HG03432 (cell line): ENCODE measurements around the gene ACOT7.
"Not testable (repeated sequence)": the region's sequence is repeated elsewhere in the genome, so short reads cannot be mapped to it uniquely, and the experiment has no call there.

Source experiments
- ATAC-seq: cut with Tn5 transposase; IDR thresholded peaks from one replicate; pipeline ENCODE4 v1.9.1; 2021; ENCODE audit warnings: mild to moderate bottlenecking, moderate library complexity; ENCODE audit not compliant: unreplicated experiment

Gene ACOT7

DNA sequence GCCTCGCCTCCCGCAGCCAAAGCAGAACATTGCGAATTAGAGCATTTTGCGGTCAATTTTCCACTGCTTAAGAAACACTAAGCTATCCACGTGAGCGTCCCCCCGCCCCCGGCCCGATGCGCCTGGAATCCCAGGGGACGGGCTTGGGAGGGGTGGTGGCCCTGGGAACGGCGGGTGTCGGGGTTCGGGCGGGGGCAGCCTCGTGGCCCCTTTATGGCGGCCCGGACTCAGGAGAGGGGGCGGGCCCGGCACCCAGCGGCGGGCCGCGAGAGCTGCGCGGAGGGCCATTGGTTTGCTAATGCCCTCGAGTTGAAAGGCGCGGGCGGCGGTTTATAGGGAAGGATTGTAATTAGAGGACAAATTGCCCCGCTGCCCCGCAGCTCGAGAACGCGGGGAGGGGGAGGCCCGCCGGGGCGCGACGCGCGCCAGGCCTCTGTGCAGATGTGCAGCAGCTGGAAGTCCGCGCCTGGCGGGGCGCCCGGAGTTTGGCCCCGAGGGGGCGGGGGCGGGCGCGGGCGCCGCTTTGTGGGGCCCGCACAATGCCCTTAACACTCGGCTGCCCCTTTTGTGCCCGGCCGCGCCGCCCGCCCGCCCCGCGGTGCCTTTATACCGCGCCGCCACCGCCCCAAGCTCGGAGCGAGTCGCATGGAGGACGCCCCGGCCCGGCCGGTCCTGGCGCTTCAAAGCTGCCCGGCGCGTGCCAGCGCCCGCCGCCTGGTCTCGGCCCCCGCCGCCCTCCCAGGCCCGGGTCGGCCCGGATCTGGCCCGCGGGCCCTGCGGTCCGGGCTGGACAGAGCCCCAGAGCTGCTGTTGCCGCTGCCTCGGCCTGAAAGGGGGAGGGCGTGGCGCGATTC lies 151.5 kb downstream of the ACOT7 start:
- no peak for ATAC-seq

DNA sequence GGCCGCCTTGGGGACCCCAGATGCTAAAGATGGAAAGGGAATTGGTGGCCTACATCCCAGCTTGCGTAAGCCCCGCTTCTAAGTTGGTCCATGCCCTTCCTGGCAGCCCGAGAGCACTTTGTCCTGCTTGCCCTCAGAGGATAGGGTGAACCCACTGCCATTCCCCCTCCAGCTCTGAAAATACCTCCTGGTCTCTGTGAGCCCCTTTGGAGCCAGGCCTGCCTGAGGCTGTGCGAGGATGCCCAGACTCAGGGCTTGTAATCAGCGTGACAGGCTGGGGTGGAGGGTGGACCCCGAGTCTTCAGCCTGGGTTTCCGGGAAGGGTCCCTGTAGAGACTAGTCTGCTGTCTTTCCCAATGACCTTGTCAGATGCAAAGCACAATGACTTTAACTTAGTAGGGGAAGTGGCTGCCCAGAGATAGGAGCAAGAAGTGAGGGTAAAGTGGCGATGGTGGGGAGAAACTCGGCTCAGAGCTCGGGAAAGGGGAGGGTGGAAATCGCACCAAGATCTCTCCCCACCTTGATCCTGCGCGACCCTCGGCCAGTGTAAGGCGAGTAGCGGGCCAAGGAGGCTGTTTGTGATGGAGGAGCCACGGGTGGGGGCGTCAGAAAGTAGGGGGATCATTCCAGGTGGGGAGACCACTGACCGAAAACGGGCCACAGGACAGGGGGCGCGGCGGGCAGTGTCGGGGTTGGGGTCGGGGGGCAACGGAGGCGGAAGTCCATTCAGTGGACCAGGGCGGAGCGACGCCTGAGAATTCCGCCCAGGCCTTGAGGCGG lies 152.3 kb downstream of the ACOT7 start:
- no peak for ATAC-seq

DNA sequence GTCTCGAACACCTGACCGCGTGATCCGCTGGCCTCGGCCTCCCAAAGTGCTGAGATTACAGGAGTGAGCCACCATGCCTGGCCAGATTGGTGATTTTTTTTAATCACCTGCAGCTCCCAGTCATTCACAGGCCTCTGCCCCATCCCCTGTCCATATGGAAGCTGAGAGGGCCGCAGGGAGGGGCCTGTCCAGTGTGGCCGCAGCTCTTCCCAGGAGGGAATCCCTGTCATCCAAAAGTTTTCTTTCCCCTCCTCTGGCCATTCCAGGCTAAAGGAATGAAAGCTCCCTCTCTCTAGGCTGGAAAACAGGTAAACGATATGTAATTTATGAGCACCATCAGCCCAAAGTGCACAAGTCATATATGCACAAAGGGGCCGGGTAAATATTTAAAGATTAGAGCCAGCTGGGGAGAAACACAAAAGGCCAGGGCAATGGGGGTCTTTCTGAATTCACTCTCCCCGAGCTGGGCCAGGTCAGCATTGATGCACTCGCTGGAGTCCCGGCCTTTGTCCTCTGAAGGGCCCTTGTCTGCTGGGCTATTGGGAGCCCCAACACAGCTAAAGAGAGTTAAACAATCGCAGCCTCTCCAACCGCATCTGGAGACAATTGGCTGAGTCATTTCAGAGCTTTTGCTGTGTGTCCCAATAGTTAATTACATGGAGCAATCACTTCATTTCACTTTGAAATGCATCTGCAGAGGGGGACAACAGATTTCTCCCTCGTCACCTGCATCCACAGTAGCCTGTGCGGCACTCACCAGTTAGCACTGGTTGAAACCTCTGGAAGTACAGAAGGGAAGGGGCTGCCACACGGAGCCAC lies 153.4 kb downstream of the ACOT7 start:
- ATAC-seq: no peak

DNA sequence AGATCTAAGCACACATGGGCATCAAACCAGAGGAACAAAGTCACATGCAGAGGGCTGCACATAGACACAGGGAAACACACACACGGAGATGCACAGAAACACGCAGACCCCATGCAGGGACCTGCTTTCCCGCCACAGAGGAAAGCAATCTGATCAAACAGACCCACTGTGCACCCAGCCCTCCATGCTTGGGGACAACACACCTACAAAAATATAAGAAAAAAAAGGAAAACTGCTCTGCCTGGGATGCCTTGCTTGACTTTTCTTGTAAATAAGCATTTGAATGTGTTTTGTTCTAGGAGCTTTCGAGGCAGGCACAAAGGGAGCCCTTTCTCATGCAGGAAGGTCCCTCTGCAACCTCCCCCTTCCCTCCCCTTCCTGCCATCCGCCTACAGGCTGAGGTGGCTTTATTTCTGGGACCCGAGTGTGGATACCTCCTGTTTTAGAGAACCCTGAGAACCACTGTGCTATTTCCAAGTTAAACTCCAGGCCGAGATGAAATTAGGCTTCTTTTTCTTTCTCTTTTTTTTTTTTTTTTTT lies 154.3 kb downstream of the ACOT7 start:
- no peak for ATAC-seq

DNA sequence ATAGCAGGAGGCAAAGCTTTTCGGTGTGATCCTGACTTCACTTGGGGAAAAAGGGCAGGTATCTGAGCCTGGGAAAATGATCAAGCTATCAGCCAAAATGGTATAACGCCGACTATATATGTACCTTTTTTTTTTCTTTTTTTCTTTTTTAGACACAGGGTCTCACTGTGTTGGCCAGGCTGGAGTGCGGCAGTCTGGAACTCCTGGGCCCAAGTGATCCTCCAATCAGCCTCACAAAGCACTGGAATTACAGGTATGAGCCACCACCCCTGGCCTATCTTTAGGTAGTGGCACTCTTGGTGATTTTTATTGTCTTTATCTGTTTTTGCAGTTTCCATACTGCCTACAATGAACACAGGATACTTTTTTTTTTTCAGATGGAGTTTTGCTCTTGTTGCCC lies 156.5 kb downstream of the ACOT7 start:
- ATAC-seq: no peak

DNA sequence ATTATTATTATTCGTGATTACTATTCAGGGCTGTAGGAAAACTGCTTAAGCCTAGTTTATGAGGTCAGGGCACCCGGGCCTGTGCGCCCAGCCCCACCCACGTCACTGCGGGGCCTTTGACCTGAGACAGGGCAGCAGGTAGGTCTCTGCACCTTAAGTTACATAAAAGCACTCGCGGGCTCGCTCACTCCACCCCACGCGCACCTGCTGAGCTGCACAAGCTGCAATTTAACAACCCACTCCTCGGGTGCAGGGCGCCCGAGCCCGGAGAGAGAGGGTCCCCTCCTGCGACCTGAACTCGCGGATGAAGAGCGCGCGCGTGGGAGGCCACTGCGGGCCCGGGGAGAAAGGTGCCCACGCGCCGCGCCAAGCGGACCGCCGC lies 158.3 kb downstream of the ACOT7 start:
- ATAC-seq: no peak

DNA sequence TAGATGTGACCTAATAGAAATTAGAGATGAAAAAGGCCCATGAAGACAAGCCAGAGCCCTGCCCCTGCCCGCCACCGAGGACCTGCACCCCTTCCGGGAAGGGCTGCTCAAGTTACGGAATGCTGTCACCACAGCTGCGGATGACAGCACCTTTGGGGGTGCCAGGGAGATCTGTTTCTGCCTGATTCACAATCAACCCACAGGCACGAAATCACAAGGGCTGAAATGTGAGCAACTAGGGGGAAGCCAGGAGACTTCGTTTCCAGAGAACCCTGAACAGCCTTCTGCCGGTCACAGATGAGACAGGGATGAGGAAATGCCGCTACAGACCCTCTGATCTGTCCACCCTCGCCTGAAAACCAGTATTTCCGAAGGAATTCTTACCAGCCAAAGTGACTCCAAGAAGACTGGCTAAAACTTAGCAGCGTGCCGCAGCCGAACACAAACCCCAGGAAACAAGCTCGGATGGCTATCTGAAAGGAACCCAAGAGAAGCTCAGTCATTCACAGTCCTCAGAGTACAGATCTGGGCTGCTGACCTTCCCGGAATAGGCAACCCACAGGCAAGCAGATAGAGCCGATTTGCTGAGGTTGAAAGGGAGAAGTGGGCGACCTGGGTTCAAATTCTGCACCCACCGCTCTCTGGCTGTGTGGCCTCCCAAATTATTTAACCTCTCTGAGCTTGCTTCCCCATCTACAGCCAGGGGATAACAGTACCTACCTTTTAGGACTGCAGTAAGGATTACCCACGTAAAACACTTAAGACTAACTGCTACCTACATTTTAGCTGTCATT lies 158.9 kb downstream of the ACOT7 start:
- ATAC-seq: no peak

DNA sequence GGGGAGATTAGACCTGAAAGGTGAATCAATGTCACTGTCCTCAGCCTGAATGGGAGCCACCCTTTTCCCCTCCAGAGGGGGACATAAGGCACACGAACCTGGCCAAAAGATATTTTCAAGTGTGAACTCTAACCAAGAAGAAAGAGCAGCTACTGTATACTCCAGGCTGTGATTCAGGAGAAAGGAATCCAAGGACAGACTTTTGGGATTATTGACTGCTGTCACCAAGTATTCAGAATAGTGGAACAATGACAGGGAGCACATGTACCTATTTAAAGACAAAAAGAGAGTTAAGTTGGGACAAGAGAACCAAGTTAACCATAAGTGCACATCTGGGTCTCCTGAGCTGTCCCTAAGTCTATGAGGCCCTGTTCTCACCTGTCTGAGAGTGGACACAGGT lies 160.2 kb downstream of the ACOT7 start:
- no peak for ATAC-seq

DNA sequence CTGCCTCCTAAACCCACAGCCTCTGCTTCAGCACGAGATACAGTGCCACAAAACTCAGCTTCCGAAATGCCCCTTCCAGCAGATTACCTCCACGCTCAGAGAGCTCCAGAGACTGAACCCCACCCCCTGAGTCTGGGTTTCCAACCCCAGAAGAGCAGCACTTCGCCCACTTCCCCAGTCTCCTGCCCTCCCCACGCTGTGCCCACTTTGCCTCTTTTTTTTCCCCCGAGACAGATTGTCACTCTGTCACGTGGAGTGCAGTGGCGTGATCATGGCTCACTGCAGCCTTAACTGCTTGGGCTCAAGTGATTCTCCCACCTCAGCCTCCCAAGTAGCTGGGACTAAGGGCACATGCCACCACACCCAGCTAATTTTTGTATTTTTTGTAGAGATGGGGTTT lies 167.9 kb downstream of the ACOT7 start:
- no peak for ATAC-seq

DNA sequence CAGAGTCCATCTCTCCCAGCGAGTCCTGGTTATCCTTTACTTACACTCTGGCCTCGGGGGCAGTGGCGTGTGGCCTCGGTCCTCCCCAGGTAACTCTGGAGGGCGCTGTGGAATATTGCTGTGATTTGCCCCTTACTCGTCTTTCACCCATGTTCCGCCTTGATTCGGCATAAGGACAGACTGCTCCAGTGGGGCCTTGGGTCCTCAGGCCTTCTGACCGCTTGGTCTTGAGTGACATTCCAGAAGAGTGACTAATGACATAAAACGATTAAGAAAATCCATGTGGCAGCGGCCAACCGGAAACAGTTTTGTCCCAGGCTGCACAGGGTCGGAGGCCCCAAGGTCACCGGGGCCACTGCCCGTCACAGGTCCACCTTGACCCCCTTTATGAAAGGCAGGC lies 168.8 kb downstream of the ACOT7 start:
- ATAC-seq: no peak

DNA sequence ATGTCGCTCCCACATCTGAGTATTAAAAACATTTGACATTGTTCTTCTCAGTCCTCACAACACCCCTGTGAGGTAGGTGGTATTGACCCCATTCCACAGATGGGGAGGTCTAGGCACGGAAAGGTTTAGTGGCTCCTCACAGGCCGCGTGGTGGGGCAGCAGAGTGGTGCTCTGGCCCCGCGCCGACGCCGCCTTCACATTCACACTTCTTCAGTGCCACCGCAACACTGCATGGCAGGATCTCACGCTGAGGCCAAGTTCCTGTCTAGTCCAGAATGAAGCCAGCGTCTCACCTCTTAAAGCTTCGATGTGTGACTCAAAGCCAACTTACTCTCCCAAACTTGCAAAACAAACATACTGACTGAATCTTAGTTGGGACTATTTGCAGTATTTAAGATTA lies 169.9 kb downstream of the ACOT7 start:
- no peak for ATAC-seq

DNA sequence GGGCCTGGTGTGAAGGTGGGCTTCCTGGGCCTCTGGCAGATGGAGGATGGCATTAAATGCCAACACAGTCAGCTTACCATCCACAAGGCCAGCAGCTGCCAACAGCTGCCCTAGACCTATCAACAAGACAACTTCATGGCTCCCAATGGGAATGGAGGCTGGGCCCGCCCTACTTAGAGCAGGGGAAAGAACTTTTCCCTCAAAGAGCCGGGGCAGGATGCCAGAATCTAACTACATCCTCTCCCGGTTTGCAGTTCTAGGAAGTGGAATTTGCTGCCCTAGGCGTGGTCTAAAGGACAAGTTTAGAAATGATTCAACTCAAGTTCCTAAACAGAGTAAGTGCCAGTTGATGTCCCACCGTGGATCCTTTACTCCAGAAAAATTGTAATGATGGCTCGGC lies 170.9 kb downstream of the ACOT7 start:
- no peak for ATAC-seq

DNA sequence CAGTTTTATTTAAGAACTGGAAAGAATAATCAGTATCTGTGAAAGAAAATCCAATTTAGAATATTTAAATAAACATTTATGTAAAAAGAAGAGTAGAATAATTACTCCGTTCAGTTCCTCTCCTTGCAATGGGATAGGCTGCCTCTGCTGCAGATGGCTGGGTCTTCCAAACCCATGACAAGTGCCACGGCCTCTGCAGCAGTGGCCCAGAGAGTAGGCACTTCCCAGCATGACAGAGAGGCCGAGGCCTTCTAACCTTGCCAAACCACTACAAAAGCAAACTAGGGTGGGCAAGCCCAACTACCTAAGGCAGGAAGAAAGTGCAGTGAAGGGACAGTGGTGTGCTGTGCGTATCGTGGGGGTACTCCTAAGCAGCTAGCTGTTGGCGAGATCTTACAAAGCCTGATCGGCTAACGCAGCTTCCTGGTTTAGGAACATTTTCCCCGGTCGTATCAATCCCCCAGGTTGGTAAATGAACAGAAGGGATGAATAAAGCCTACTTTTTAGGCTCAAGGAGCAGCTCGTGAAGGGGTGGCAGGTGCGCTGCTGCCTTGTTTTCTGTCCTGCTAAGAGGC lies 172.3 kb downstream of the ACOT7 start:
- no peak for ATAC-seq

DNA sequence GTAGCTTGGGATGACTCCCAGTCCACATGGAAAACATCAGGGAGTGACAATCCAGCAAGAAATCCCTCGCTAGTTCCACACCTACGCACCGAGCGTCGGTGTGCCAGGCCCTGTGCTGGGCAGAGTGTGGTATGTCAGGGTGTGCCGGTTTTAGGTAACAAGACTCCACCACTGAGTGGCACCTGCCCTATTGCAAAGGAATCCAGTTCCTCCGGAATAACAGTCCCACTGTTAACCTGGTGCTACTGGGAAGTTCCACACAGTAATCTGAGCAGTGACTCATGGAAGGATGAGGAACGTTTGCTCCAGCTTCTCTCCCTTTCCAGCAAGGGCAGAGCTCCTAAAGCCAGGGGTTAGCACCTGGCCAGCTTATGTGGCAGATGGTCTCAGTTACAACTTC lies 173.3 kb downstream of the ACOT7 start:
- ATAC-seq: no peak

DNA sequence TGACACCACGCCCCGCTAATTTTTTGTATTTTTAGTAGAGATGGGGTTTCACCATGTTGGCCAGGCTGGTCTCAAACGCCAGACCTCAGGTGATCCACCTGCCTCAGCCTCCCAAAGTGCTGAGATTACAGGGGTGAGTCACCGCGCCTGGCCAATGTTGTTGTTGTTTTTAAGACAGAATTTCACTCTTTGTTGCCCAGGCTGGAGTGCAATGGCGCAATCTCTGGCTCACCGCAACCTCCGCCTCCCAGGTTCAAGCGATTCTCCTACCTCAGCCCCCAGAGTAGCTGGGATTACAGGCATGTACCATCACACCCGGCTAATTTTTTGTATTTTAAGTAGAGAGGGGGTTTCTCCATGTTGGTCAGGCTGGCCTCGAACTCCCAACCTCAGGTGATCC lies 173.9 kb downstream of the ACOT7 start:
- ATAC-seq: not testable (repeated sequence)

DNA sequence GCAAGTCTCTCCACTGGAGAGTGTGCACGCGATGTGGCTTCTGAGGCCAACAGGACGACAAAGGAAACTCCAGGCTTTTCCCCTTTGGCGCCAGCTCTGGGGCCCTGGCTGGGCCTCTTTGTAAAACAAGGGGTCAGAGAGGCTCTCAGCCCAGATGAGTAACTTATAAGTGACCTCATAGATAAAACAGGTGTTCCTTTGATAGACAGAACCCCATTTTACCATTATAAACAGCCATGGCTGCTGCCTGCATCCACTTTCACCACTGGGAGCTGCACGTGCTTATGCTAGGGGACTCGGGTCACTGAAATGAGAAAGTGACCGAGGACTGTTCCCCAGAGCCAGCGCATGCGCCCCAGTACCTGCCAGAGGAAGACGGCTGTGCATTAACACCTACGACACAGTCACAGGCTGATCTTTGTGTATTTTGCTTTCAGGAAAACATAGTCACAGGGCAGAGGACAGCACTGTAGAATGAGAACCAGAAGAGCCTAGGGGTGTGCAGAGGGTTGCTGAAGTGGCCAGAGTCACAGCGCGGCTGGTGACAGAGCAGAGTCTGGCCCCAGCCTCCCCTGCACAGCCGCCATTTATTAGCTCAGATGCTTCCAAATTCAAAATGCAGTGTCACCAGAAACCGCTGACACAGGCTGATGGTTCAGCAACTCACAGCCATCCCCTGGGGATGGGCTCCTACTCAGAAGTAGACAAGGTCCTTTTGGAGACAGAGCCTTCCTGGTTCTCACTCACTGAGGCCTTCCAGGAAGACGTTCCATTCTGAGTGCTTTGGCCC lies 175.0 kb downstream of the ACOT7 start:
- ATAC-seq: no peak
